Fibroblast of pulmonary artery (primary cell): ENCODE results near the gene IFNL3.
"Not testable (repeated sequence)": the region's sequence is repeated elsewhere in the genome, so short reads cannot be mapped to it uniquely, and the experiment has no call there.

Experiments
- DNase-seq: peaks from one replicate; pipeline ENCODE4 v3.0.0-alpha.2; 2010; ENCODE audit warnings: low read depth
- H3K4me3 ChIP-seq: replicated peaks from 2 replicates; pipeline ENCODE4 v1.5.1; 2011; ENCODE audit warnings: low read depth, mild to moderate bottlenecking, control low read depth, low read length, moderate library complexity
- TF ChIP-seq, protein P1 (sequence below): IDR thresholded peaks from 2 replicates; pipeline ENCODE4 v1.5.1; 2011; ENCODE audit warnings: mild to moderate bottlenecking, control low read depth, low read length, inconsistent platforms; ENCODE audit errors: missing control alignments

Gene IFNL3

DNA sequence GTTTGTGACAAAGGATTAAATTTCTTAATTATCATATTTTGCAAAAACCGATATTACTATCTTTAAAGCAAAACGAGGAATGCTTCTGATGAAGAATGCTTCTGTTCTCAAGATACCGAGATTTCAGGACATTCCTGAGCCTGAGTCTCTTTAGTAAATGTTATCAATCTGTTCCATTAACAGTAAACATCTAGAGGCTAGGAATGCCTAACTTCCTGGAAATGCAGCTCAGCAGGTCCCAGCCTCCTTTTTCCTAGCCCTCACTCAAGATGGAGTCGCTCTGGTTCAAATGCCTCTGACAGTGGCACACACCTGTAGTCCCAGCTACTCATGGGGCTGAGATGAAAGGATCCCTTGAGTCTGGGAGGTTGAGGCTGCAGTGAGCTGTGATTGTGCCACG, 6.3 kb upstream of the IFNL3 start:
- H3K4me3 ChIP-seq = no peak overlapping the region
- no peak for DNase-seq
- TF ChIP-seq, protein P1, sequence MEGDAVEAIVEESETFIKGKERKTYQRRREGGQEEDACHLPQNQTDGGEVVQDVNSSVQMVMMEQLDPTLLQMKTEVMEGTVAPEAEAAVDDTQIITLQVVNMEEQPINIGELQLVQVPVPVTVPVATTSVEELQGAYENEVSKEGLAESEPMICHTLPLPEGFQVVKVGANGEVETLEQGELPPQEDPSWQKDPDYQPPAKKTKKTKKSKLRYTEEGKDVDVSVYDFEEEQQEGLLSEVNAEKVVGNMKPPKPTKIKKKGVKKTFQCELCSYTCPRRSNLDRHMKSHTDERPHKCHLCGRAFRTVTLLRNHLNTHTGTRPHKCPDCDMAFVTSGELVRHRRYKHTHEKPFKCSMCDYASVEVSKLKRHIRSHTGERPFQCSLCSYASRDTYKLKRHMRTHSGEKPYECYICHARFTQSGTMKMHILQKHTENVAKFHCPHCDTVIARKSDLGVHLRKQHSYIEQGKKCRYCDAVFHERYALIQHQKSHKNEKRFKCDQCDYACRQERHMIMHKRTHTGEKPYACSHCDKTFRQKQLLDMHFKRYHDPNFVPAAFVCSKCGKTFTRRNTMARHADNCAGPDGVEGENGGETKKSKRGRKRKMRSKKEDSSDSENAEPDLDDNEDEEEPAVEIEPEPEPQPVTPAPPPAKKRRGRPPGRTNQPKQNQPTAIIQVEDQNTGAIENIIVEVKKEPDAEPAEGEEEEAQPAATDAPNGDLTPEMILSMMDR = no peak

DNA sequence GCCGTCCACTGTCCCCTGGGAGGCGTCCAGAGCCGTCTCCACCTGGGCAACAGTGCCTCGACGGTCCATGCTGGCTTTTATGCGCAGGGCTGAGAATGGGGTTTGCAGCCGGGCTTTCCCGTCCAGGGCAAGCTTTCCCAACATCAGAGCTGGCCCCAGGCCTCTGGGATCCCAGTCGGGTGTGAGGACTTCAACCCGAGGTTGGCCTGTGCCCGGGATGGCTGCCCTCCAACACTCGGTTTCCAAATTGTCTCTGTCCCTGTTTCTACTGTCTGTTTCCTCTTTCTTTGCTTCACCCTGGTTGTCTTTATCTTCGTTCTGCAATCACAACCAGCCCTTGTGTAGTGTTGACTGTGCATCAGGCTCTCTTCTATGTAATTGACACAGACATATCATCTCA, 4.0 kb upstream of the IFNL3 start, which contains the start of gene IFNL4:
Gene IFNL4 (minus strand): TSS at position 51 of the 400 bp plus-strand sequence.
- no peak within 1 kb of the TSS for H3K4me3 ChIP-seq
- TF ChIP-seq, protein P1 = no peak

DNA sequence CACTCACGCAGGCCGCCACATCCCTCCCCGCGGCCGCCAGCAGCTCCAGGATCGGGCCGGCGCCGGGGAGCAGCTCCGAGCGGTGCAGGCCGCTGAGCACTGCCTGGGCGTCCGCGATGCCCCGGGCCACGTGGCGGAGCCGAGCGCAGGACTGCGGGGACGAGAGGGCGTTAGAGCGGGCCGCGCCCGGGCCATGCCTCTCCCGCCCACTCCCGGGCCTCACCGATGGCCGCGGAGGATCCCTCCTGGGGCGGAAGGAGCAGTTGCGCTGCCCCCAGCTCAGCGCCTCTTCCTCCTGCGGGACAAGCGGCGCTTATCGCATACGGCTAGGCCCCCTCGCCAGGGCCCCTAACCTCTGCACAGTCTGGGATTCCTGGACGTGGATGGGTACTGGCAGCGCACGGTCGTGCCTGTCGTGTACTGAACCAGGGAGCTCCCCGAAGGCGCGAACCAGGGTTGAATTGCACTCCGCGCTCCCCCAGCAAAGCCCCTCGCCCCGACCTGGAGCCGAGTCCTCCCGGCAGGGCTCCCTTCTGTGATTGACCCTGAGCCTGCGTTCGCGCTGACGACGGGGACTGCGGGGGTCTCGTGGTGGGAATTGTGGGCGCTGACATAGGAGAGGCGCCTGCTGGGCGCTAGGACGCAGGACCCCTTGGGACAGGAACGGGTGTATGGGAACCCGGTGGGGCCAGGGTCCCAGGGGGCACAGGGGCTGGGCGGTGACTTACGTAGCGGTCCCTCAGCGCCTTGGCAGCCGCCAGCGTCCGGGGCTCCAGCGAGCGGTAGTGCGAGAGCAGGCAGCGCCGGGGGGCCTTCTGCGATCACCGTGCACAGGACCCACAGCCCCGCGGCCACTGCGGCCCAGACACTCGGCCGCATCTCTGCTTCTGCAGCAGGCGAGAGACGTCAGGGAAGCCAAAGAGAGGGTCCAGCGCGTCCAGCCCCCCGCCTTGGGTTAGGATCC, 3.2 kb upstream of the IFNL3 start:
- peak; percentile 8 for DNase-seq
- TF ChIP-seq, protein P1 = no peak
- H3K4me3 ChIP-seq = no peak overlapping the region

More for the DNA sequence above, 4.0 kb upstream of the IFNL3 start, which contains the start of gene IFNL4:
- no peak for DNase-seq

DNA sequence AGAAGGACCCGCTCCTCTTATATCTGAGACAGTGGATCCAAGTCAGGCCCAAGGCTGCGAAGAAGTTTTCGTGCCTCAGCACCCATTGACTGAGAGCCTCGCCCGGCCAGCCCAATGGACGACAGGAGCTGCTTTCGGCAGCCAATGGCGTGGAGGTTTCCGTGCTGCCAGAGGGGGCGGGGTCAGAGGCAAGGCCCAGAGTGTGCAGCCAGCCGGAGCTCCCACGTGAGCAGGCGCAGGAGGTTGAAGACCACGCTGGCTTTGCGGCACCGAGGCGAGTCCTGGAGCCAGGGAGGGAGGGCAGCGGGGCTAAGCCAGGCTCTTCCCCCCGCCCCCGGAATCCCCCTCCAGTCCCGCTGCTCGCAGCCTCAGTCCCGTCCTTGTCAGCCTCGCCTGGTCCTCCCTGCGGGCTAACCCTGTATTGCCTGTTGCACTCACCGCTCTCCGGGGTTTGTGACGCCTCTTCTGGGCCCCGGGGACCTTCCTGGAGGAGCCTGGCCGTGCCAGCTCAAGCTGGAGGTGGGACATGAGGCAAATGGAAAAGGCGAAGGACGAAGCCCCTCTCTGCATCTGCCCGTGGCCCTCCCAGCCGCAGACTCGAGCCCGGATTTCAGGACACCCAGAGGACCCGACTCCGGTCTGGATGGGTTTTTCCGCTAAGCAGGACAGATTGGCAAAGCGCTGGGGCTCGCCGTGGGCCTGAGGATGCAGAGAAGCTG, 2.3 kb upstream of the IFNL3 start:
- TF ChIP-seq, protein P1 = no peak
- H3K4me3 ChIP-seq = no peak overlapping the region
- no peak for DNase-seq

DNA sequence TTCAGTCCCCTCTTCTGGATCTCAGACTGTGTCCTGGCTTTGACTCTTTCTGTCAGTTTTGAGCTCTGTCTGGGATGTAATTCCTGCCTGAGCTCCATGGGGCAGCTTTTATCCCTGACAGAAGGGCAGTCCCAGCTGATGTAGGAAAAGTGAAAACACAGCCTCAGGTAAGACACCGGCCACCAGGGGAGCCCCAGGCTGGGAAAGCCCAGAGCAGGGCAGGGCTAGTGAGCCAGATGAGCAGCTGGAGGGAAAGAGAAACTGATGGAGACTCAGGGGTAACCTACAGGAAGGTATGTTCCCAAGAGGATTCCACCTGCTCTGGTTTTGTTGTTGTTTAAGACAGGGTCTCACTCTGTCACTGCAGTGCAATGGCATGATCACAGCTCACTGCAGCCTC, 360 bp upstream of the IFNL3 start:
- DNase-seq, H3K4me3 ChIP-seq: not testable (repeated sequence)

DNA sequence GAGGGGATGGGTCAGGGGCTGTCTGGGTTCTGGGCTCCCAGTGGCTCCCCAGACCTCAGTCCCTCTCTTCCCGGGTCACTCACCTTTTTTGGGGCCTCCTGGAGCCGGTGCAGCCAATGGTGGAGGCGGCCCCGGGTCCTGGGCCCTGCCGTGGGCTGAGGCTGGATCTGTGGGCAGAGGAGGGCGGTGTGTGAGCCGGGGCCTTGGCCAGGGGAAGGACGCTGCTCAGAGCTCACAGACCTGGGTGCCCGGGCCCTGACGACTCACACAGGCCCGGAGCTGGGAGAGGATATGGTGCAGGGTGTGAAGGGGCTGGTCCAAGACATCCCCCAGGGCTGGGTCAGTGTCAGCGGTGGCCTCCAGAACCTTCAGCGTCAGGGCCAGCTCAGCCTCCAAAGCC, 1.1 kb downstream of the IFNL3 start:
- DNase-seq, H3K4me3 ChIP-seq: not testable (repeated sequence)

DNA sequence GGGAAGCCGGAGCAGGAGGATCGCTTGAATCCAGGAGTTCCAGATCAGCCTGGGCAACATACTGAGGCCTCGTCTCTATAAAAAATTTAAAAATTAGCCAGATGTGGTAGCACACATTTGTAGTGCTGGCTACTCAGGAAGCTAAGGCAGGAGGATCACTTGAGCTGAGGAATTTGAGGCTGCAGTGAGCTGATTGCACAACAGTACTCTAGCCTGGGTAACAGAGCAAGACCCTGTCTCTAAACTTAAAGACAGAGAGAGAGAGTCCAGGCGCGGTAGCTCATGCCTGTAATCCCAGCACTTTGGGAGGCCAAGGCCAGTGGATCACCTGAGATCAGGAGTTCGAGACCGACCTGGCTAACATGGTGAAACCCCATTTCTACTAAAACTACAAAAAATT, 4.4 kb downstream of the IFNL3 start:
- no peak for DNase-seq
- no peak overlapping the region for H3K4me3 ChIP-seq
- TF ChIP-seq, protein P1 = no peak

DNA sequence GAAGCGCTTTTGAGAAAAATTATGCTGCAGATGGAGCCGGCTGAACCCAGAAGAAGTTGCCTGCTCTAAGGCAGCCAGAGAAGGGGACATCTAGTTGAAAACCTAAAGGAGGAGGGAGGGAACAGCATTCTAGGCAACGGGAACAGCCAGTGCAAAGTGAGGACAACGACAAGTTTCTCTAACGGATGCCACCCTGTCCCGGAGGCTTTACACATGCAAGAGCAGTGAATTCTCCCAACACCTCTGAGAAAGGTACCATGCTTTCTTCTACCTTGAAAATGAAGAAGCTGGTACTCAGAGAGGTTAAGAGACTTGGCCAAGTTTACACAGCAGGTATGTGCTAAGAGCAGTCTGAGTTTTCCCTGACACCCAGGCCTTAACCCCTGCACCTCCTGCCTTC, 5.9 kb downstream of the IFNL3 start:
- TF ChIP-seq, protein P1 = no peak
- H3K4me3 ChIP-seq = no peak overlapping the region
- DNase-seq = no peak
